Brain microvascular endothelial cell (primary cell): ENCODE measurements around the gene FNTB.

Experiments
- DNase-seq: peaks from one replicate; pipeline ENCODE4 v3.0.0-alpha.2; 2020
- H3K27ac ChIP-seq: fragments of 250-450 bp; sonication (Bioruptor Pico); 2 replicates; pipeline ENCODE4 v1.5.1; 2020; ENCODE audit warnings: mild to moderate bottlenecking, moderate library complexity
- H3K27me3 ChIP-seq: fragments of 250-450 bp; sonication (Bioruptor Pico); replicated peaks from 2 replicates; pipeline ENCODE4 v1.5.1; 2020; ENCODE audit warnings: mild to moderate bottlenecking
- H3K36me3 ChIP-seq: fragments of 250-450 bp; sonication (Bioruptor Pico); replicated peaks from 2 replicates; pipeline ENCODE4 v1.5.1; 2020; ENCODE audit warnings: mild to moderate bottlenecking
- H3K4me3 ChIP-seq: 2 replicates; pipeline ENCODE4 v1.5.1; 2011; ENCODE audit warnings: low read depth, mild to moderate bottlenecking, control low read depth, low read length, moderate library complexity
- CTCF ChIP-seq: IDR thresholded peaks from 2 replicates; pipeline ENCODE4 v1.5.1; 2011; ENCODE audit warnings: low read depth, mild to moderate bottlenecking, moderate library complexity, low read length, control low read depth, inconsistent platforms; ENCODE audit errors: missing control alignments
- in situ Hi-C: cut with HindIII; loops from 2 replicates; pipeline ENCODE4 v1.10.0; 2017; ENCODE audit warnings: low sequenced_read_pairs, low pct_ligation_motif_present

The FNTB gene

GRCh38 chr14:64940336-64940910, 46.3 kb upstream of the FNTB start:
- TF ChIP-seq CTCF = no peak
- Histone ChIP-seq H3K4me3 (no peak overlapping the region), H3K27ac (no peak overlapping the region), H3K27me3 (no peaks in the 10 kb centered on the region), H3K36me3 (no peaks in the 10 kb centered on the region)
- in situ Hi-C loops = no loop called here
- no peak for DNase-seq

- Histone ChIP-seq H3K4me3 (no peak within 1 kb of the TSS), H3K27ac (no peak within 1 kb of the TSS), H3K36me3 (no peaks in the 10 kb centered on the region), H3K27me3 (no peaks in the 10 kb centered on the region)
- no peak for DNase-seq
- TF ChIP-seq CTCF = no peak
- in situ Hi-C loops = no loop called here
These were observed 44.1 kb upstream of the FNTB start, which contains the start of gene GPX2 for GRCh38 chr14:64942531-64943111. TSS of gene GPX2 (minus strand) at chr14:64942745. CDS start at chr14:64942726, 19 bp downstream.

GRCh38 chr14:64943556-64943955, 43.1 kb upstream of the FNTB start:
- in situ Hi-C loops = no loop called here
- no peak for DNase-seq
- Histone ChIP-seq H3K36me3 (no peaks in the 10 kb centered on the region), H3K27ac (no peak overlapping the region), H3K4me3 (no peak overlapping the region), H3K27me3 (no peaks in the 10 kb centered on the region)
- no peak for TF ChIP-seq CTCF

GRCh38 chr14:64944041-64944440, 42.7 kb upstream of the FNTB start:
- no peaks in the 10 kb centered on the region for H3K27me3 ChIP-seq
- H3K27ac ChIP-seq = no peak overlapping the region
- H3K36me3 ChIP-seq = no peaks in the 10 kb centered on the region
- DNase-seq = no peak
- no peak overlapping the region for H3K4me3 ChIP-seq
- in situ Hi-C loops = no loop called here
- TF ChIP-seq CTCF = no peak

- Histone ChIP-seq H3K36me3 (no peaks in the 10 kb centered on the region), H3K4me3 (no peak overlapping the region), H3K27me3 (no peaks in the 10 kb centered on the region), H3K27ac (no peak overlapping the region)
- no peak for TF ChIP-seq CTCF
- in situ Hi-C loops = no loop called here
- no peak for DNase-seq
These were observed 41.8 kb upstream of the FNTB start for GRCh38 chr14:64944861-64945260.
